Measurements from ENCODE around the gene RRP9. TPM values are rescaled to one million over a fixed set of nuclear protein-coding genes. Genes with fewer than 3 reads are reported as not detected.

RRP9 gene, protein sequence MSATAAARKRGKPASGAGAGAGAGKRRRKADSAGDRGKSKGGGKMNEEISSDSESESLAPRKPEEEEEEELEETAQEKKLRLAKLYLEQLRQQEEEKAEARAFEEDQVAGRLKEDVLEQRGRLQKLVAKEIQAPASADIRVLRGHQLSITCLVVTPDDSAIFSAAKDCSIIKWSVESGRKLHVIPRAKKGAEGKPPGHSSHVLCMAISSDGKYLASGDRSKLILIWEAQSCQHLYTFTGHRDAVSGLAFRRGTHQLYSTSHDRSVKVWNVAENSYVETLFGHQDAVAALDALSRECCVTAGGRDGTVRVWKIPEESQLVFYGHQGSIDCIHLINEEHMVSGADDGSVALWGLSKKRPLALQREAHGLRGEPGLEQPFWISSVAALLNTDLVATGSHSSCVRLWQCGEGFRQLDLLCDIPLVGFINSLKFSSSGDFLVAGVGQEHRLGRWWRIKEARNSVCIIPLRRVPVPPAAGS
- 21.3 and 24.4 TPM in 2 replicates for total RNA-seq

DNA sequence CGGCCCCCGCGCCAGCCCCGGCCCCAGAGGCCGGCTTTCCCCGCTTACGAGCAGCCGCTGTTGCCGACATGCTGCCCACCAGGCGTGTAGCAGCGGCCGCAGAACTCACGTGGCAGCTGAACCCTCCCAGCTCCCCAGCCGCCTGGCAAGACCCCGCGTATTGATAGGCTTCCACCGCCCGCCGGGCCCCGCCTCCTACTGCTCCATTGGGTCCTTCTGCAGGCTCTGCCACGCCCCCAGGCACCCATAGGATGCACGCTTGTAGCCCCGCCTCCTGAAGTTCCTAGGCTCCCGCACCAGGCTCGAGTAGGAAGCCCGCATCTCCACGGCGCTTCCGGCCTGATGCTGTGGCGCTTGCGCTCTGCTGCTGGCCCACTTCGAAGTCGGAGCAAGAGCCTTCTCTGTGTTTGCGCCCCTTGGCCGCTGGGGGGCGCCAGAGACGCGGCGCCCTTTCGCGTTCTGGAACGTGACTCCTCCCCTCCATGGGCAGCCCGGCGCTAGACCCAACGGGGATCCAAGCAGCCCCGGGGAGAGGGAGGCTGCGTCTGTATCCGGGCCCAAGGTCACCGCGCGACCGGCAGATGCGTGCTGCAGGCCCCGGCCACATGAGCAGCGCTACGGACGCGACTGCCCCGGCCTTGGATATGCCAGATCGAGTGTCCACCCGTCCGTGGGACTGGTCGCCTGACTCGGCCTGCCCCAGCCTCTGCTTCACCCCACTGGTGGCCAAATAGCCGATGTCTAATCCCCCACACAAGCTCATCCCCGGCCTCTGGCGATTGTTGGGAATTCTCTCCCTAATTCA lies at the start of gene RRP9, which contains the start of gene PARP3:
RRP9 (minus strand) TSS at position 107 of the 805 bp plus-strand sequence; CDS start at position 70, 37 bp downstream.
PARP3 (plus strand) TSS at position 566 of the 805 bp plus-strand sequence. CDS start 993 bp downstream, outside the sequence.

DNA sequence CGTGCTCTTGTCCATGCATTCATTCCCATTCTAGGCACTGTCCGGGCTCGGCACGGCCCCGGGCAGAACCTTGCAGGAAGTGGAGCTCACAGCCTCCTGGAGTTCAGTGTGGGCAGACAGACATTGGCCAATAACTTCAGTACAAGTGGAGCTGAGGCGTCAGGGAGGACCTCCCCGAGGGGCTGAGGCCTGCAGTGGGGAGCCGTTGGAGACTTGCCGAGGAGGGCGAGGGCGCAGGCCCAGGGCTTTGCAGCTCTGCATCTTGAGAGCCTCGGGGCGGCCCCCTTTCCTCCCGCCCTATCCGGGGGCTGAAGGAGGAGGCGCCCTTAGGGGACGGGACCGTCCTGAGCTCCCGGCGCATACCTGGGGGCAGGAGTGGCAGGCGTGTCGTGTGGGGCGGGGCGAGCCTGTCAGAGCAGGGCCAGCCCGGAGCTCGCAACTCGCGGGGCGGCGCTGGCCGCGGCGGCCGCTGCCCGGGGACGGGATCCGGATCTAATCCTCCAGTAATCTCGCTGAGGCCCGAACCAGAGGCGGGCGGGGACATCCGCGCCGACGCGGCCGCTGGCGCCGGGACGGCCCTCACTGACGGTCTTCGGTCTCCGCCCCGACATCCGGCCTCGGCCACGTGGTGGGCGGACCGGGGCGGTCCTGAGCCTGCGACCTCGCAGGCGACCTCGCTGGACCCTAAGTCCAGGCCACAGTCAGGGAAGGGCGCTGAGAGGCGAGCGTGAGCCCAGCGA lies 41.3 kb upstream of the RRP9 start, which contains the start of gene ACY1:
ACY1 (plus strand) TSS at position 698 of the 740 bp plus-strand sequence. CDS start 530 bp downstream, outside the sequence.

DNA sequence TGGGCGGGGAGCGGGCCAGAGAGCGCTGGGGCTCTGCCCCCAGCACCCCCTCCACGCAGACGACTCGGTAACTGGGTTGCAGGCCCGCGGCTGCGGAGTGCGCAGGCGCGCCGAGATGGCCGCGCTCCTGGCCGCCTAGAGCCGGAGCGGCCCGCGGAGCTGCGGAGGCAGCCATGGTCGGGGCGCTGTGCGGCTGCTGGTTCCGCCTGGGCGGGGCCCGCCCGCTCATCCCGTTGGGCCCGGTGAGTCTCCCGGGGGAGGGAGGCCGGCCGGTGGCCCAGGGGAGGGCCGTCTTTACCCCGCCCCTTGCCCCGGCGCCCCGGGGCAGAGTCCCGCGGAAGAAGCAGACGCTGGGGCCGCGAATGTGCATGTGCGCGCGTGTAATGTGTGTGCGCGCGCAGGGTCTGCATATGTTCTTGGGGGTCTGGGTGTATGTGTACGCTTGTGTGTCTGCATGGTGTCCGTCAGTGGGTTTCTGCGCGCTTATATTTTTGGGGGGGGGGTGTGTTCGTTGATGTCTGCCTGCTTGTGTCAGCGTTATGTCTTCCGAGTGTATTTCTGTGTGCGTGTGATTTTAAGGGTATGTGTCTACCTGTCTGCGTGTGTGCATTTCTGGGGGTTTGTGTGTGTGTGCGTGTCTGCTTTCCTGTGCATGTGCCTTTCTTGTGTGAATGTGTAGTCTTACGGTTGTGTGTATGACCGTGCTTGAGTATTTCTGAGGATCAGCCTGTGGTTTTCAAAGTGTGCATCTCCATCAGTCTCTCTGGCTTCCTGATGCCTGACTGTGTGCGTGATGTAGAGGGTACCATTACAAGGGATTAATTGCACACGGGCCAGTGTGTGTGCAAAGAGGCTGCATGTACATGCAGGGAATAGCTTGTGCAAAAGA lies 33.5 kb upstream of the RRP9 start, which contains the start of gene ABHD14A:
ABHD14A (plus strand) TSS at position 102 of the 889 bp plus-strand sequence; CDS start at position 174, 72 bp downstream.

DNA sequence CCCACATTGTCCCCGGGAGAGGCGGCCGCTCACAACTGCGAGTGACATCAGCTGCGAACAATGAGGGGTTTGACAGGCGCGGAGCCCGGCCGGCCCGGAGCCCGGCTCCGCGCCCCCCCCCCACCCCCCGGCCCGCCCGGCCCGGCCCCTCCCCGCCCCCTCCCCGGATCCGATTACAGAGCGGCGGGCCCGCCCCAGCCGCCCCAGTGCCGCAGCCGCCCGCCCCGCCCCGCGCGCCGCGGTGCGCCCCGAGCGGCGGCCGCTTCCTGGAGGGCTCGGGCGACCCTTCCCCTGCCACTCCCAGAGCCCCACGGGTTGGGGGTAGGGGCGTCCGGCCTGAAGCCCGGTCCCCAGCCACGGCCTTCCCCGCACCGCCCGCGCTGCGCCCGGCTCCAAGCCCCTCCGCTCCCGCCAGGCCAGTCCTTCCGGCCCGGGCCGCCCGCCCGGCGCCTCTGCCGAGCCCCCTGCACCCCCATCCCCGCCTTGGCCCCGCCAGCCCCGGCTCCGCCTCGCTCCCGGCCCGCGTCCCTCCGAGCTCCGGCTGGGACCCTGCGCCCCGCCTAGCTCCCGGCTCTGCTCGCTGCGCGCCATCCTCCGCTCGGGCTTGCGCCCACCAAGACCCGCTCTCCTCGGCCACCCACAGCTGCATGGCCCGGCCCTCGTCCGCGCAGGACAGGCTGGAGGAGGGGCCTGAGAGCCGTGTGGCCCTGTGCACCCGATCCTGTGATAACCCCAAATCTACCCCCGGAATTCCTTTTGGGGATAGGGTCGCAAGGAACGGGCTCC lies 25.9 kb upstream of the RRP9 start, which contains the start of gene PCBP4:
PCBP4 (minus strand) TSS at position 71 of the 786 bp plus-strand sequence. CDS start 6,214 bp downstream, outside the sequence.

DNA sequence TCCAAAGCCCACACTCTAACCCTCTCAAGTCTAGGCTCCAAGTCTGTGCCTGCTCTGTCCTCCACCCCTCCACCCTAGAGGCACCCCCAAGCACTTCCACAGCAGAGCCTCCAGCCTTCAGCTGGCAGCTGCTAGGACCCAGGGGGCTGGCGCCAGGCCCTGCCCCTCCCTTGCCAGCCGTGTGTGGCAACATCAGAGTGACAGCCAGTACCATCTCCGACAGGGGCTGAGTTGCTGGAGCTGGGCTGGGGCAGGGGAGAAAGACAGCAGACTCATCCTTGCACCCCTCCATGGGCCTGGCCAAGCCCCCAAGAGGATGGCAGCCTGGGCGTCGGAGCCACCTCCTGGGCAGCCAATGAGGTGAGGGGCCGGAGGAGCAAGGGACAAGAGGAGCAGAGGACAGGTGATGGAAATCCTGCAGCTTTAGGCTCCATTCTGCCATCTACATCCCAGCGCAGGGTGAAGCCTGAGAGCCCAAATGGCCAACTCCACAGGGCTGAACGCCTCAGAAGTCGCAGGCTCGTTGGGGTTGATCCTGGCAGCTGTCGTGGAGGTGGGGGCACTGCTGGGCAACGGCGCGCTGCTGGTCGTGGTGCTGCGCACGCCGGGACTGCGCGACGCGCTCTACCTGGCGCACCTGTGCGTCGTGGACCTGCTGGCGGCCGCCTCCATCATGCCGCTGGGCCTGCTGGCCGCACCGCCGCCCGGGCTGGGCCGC lies 13.6 kb upstream of the RRP9 start, which contains the start of gene GPR62:
GPR62 (plus strand) TSS at position 207 of the 718 bp plus-strand sequence; CDS start at position 479, 272 bp downstream.

Other genes with a start within 250 kb of the RRP9 start
- gene GRM2, start 234.8 kb downstream of the RRP9 start, total RNA-seq, result under 0.01 and 0.43 TPM in 2 replicates
- not detected in 2 replicates for gene IQCF6, start 162.7 kb downstream of the RRP9 start, total RNA-seq
- not detected in 2 replicates for gene IQCF2, start 80.3 kb downstream of the RRP9 start, total RNA-seq
- gene IQCF5, start 66.3 kb downstream of the RRP9 start, total RNA-seq, result not detected in 2 replicates
- gene IQCF1, start 38.6 kb downstream of the RRP9 start, total RNA-seq, result not detected in 2 replicates
- gene PARP3, start 459 bp upstream of the RRP9 start, total RNA-seq, result 13.4 and 14.6 TPM in 2 replicates
- gene GPR62, start 13.5 kb upstream of the RRP9 start, total RNA-seq, result 0.17 TPM in 1 of 2 replicates, not detected in the other
- 30.9 and 36.5 TPM in 2 replicates for gene PCBP4, start 25.6 kb upstream of the RRP9 start, total RNA-seq
- 52.4 and 73.8 TPM in 2 replicates for gene ABHD14B, start 32.1 kb upstream of the RRP9 start, total RNA-seq
- 30.2 and 43.5 TPM in 2 replicates for gene ABHD14A, start 33.2 kb upstream of the RRP9 start, total RNA-seq
- gene ACY1, start 41.6 kb upstream of the RRP9 start, total RNA-seq, result 45.4 and 56.4 TPM in 2 replicates
- 2,355 and 3,402 TPM in 2 replicates for gene RPL29, start 54.0 kb upstream of the RRP9 start, total RNA-seq
- gene DUSP7, start 114.7 kb upstream of the RRP9 start, total RNA-seq, result 7.3 and 10.6 TPM in 2 replicates
- 1.2 and 2.2 TPM in 2 replicates for gene POC1A, start 212.5 kb upstream of the RRP9 start, total RNA-seq

All from pericardium fibroblast (primary cell).